Activated CD4-positive, alpha-beta T cell treated with anti-CD3 and anti-CD28 coated beads, Interleukin-2, Interleukin-6, amounts not matched to agents 100 ng/mL and 50 ng/mL, durations not matched to agents 16 hours and 8 hours (primary cell): Measurements from ENCODE around the gene ZSCAN10.
"Not testable (repeated sequence)": the region's sequence is repeated elsewhere in the genome, so short reads cannot be mapped to it uniquely, and the experiment has no call there.

ENCODE experiments used
- DNase-seq: peaks from one replicate; pipeline ENCODE4 v3.0.0-alpha.2; 2020

ZSCAN10 gene

DNA sequence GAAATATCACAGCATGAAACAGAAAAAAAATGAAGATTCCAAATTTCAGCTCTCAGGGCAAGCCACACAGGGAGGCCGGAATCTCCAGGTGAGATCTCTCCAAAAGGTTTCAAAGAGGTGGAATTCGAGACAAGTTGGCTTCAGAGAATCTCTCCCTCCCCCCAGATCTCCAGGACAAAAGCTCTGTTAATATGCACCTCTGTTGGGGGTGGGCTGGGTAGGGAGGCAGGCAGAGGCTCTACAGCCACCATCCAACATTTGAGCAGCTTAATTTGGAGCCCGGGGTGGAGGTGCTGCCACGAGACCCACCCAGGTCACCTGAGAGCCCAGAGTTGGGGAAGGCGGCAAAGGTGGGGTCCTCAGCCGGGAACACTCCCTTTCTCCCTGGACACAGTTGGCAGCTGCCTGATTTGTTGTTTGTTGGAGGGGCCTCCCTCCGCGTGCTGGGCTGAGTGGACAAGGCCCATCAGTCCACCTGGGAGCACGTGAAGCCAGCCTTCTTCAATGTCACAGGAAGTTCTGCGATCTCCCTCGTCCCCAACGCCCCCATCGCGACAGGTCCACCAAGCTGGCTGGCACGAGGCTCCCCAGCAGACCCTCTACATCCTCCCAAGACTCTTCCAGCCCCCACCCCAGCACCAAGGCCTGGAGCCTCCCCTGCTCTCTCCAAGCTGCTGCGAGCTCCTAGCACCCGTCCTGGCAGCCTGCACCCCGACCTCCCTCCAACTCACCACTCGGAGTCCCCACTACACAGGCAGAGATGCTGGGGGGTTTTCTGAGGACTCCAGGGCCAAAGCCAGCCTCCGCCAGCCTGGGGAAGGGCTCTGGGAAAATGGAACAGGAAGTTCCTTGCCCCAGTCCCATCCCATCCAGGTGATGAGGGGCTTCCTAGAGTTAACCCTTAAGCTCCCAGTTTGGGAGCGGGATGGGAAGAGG lies at the start of gene ZSCAN10:
ZSCAN10 (minus strand) TSS at position 836 of the 936 bp plus-strand sequence. CDS start 6,357 bp downstream, outside the sequence.
- no peak for DNase-seq

DNA sequence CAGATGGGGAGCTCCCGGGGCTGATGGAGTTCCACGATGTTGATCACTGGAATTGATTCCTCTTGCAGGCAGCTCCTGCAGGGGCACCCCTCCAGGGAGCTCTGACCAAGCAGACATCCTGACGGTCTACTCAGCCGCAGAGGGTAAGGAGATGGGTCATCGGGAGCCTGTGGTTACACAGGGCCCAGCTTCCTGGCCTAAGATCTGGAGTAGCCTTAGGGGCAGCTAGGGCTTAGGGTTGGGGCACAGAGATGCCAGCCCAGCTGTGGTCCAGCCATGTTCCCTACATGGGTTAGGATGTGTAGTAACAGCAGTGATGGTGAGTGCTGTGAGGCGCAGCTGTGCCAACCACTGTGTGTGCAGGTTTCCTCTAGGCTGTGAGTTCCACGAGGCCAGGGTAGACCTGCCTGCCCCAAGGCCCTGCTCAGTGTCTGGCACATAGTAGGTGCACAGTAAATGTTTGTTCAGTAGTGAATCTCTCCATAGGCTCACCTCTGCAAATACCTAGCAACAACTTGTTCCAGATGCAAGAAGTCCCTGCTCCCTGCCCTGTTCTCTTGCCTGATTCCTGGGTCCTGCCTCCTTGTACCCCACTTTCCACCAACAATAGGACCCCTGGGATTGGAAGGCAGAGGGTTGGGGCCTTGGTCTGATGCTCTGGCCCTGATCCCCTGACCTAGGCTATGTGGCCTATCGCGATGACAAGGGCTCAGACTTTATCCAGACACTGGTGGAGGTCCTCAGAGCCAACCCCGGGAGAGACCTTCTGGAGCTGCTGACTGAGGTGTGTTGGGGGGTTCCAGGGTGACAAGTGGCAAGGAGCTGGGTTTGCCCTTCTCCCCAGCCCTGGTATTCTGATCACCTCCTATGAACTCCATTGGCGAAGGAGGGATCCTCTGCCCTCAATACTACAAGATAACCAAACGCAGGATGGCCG lies 49.4 kb upstream of the ZSCAN10 start:
- no peak for DNase-seq

DNA sequence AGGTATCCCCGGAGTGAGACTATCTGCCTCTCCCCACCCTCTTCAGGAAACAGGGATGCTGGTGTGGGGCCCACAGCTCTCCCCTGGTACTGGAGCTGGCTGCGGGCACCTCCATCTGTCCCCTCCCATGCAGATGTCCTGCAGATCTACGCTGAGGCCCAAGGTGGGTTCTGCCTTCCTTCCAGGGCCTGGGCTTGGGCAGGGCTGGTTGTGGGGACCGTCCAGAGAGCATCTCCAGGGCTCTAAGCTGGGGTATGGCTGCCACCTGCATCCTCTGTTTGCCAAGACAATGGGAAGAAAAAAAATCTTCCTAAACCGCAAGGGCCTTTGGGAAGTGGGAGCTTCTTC lies 48.6 kb upstream of the ZSCAN10 start:
- DNase-seq: no peak

DNA sequence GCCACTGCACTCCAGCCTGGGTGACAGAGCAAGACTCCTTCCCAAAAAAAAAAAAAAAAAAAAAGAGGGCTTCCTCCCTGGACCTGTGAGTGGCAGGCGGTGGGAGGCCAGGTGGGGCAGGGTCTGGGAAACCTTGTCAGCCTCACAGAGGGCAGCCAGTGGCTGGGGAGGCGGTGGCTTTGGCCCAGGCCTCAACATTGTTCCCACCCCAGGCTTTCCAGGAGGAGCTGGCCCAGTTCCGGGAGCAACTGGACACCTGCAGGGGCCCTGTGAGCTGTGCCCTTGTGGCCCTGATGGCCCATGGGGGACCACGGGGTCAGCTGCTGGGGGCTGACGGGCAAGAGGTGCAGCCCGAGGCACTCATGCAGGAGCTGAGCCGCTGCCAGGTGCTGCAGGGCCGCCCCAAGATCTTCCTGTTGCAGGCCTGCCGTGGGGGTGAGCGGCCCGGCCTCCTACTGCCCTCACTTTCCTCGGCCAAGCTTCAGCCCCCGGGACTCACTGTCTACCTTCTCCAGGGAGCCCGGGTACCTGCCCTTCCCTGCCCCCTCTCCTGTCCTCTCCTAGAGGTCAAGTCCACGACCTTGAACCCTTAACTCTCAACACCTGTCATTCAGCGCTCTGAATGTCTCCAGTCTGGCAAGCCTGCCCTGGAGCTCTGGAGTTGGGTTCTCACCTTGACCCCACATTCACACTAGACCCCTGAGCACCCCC lies 48.1 kb upstream of the ZSCAN10 start:
- no peak for DNase-seq

DNA sequence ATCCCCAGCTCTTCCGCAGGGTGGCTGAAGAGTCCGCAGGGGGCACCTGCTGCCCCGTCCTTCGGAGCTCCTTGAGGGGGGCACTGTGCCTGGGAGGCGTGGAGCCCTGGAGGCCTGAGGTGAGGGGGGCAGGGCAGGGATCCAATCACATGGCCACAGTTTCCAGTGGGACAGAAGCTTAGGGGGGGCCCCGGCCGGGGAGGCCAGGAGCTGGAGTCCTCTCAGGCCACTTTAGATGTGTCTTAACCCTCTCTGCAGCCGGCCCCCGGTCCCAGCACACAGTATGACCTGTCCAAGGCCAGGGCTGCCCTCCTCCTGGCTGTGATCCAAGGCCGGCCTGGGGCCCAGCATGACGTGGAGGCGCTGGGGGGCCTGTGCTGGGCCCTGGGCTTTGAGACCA lies 46.6 kb upstream of the ZSCAN10 start:
- DNase-seq: no peak

DNA sequence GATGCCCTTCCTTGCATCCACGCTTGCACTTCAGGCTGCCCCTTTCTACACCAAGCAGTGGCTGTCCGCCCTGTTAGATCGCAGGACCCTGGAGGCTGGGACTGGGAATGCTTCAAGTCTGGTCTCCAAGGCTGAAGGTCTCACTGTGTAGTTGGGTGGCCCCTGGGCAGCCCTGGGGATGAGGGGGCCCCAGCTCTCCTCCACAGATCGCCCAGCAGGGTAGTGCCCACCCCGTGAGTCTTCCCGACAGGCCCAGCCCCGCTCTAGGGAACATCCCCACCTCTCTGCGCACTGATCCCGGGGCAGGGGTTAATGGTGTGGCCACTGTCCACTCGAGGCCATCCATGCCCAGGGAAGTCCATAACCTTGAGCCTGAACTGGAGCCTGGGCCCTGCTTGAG lies 46.1 kb upstream of the ZSCAN10 start:
- DNase-seq: no peak

DNA sequence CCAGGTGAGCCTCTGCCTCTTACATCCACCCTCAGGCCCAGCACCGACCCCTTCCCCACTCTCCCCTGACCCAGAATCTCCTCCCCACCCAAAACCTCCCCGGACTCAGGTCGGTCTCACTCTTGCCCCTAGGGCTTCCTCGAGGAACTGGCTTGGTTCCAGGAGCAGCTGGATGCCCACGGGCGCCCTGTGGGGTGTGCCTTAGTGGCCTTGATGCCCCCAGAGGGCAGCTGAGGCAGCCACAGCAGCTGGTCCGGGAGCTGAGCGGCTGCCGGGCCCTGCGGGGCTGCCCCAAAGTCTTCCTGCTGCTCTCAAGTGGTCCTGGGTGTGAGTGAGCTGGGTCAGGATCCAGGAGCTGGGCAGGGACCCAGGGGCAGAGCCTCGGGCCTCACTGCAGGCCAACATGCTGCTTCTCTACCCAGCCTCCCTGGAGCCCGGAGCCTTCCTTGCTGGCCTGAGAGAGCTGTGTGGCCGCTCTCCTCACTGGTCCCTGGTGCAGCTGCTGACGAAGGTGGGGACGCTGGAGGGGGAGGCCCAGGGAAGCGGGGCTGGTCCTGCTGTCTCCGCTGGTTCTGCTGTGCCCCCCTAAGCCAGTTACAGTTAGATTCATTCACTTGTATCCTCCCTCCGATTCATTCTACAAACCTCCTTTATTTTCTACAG lies 45.4 kb upstream of the ZSCAN10 start:
- DNase-seq: no peak

DNA sequence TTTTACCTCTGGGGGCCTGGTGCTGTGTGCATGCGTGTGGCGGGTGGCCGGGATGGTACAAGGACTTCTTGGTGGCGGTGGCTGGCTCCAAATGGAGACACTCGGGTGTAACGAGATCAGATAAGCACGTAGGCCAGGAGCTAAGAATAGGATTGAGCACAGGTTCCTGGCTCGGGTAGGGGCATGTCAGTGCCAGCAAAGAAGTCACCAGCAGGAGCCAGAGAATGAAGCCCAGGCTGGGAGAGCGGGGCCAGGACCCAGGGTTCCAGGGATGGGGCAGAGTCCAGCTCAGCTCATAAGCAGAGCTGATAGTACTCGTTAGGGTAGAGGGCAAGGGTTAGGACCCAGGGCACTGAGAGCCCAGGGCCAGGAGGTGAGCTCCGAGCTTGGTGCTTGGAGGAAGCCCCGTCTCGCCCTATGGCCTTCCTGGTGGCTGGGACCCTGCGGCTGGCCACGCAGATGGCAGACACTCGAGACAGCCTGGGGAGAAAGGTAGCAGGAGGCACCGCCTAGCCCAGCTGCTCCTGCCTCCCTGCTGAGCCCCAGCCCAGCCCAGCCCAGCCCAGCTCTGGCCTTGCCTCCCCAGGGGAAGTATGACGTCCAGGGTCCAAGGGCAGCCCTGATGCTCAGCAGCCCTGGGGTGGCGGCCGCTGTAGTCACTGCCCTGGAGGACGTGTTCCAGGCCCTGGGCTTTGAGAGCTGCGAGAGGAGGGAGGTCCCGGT lies 44.7 kb upstream of the ZSCAN10 start:
- DNase-seq: no peak

DNA sequence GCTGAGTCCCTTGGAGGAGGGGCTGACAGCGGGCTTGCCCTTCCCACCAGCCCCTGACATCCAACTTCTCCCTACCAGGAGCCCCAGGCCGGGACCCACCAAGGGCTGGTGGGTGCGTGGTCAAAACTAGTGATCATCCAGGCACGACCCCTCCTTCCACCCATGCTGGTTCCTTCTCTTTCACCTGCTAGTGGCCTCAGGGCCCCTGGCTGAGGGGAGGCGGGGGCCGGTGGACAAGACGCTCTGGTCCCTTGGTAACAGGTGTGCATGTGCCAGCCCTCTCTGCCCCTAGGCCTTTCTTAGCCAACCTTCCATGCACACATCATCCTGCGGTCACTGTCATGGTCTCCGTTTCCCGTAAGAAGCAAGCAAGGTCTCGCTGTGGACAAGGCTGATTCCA lies 44.1 kb upstream of the ZSCAN10 start:
- no peak for DNase-seq

DNA sequence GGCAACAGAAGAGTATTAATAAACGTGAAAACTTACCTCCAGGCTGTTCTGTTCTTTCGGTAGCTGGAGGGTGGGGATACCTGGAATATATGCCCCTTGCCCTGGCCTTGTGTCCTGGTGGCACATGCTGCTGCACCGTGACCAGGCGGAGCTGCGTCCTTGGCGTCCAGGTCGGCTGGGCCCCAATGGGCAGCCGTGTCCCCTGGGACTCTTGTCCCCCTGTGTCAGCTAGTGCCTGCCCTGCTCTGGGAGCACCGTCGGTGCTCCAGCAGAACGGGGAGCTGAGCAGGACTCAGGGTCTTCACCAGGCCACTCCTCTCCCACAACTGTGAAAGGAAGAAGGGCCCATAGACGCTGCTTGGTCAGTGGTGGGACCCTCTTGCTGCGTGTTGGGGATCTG lies 43.7 kb upstream of the ZSCAN10 start:
- DNase-seq: no peak

DNA sequence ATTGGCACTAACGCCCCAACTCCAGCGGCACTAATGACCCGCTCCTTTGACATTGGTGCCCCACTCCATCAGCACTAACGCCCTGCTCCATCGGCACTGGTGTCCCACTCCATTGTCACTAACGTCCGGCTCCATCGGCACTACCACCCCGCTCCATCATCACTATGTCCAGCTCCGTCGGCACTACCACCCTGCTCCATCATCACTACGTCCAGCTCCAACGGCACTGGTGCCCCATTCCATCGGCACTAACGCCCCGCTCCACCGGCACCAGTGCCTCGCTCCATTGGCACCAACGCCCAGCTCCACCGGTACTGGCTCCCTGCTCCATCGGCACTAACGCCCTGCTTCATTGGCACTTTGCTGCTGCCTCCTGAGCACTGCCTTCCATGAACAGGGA lies 43.2 kb upstream of the ZSCAN10 start:
- no peak for DNase-seq

DNA sequence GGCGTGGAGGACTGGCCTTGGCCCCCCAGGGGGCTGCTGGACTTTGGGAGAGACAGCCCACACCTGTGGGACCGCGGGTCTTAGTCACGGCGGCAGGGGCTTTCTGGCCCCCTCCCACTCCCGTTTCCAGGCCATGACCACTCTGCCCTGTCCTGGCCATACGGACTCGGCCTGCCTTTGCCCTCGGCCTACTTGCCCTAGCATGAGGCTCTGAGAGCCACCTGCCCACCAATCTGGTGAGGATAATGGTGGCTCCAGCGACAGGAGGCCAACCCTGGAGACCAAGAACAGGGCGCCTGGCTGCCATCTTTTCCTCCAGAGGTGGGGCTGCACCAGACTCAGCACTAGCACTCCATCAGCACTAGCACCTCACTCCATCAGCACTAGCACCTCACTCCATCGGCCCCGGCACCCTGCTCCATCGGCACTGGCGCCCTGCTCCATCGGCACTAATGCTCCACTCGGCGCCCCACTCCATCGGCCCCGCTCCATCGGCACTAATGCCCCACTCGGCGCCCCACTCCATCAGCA lies 42.8 kb upstream of the ZSCAN10 start:
- no peak for DNase-seq

DNA sequence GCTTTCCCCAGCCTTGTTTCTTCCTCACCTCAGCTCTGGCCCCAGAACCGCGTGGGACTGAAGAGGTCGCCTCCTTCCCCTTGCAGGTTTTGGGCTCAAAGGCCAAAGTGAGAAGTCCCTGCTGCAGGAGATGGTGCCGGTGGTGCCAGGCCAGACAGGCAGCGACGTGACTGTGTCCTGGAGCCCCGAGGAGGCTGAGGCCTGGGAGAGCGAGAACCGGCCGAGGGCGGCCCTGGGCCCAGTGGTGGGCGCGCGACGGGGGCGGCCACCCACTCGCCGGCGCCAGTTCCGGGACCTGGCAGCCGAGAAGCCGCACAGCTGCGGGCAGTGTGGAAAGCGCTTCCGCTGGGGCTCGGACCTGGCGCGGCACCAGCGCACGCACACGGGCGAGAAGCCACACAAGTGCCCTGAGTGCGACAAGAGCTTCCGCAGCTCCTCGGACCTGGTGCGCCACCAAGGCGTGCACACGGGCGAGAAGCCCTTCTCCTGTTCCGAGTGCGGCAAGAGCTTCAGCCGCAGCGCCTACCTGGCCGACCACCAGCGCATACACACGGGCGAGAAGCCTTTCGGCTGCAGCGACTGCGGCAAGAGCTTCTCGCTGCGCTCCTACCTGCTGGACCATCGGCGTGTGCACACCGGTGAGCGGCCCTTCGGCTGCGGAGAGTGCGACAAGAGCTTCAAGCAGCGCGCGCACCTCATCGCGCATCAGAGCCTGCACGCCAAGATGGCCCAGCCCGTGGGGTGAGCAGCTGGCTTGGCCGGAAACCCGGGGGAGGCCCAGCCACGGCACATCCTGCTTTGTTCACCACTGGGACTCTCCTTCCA lies 41.7 kb upstream of the ZSCAN10 start:
- DNase-seq: no peak

DNA sequence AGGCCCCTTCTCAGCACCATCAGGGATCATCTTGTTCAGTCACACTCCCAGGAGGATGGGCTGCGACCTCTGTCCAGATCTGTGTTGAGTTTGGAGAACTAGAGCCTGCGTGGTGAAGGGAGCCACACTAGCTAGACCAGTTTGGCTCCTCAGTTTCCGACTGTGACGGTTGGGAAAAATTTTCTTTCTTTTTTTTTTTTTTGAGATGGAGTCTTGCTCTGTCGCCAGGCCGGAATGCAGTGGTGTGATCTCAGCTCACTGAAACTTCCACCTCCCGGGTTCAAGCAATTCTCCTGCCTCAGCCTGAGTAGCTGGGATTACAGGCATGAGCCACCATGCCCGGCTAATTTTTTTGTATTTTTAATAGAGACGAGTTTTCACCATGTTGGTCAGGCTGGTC lies 40.5 kb upstream of the ZSCAN10 start:
- DNase-seq: not testable (repeated sequence)

DNA sequence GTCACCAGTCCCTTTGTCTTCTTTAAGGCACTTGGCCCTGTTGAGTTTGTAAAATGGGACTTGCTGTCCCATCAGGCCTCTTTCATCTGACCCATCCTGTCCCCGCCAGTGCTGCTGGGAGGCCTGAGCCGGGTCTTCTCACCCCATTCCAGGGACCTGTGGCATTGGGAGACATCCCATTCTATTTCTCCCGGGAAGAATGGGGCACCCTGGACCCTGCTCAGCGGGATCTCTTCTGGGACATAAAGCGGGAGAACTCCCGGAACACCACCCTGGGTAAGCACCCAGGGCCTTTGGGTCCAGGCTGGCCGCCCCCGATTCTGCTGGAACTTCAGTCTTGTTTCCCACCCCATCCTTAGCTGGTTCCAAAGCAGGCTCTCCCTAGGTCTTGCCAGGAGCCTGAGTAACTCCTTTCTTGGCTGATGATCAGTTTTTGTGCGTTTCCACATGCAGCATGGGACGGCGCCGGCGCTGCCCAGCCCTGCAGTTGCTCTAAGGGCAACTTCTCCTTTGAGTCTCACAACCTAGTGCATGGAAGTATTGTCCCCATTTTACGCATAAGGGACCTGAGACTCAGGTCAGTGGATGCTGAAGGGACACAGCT lies 39.8 kb upstream of the ZSCAN10 start:
- DNase-seq: no peak

DNA sequence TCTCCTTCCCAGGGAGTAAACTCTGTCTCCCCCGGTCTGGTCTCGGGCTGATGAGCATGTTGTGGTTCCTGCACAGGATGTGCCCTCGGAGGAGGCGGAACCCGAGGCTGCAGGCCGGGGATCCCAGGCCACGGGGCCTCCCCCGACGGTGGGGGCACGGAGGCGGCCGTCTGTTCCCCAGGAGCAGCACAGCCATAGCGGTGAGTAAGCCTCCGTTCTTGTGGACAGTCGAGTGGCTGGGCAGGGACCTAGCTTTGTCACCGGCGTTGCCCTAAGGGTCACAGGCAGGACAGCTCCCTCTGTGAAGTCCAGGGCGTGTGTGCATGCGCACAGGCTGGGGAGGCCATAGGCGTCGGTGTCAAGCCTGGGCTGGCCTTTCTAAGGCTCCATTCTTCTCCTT lies 39.2 kb upstream of the ZSCAN10 start:
- no peak for DNase-seq

DNA sequence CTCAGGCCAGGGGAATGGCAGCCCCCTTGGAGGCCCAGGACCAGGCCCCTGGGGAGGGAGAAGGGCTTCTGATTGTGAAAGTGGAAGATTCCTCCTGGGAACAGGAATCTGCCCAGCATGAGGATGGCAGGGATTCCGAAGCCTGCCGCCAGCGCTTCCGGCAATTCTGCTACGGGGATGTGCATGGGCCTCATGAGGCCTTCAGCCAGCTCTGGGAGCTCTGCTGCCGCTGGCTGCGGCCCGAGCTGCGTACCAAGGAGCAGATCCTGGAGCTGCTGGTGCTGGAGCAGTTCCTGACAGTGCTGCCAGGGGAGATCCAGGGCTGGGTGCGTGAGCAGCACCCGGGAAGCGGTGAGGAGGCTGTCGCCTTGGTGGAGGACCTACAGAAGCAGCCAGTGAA lies 38.2 kb upstream of the ZSCAN10 start:
- DNase-seq: no peak

DNA sequence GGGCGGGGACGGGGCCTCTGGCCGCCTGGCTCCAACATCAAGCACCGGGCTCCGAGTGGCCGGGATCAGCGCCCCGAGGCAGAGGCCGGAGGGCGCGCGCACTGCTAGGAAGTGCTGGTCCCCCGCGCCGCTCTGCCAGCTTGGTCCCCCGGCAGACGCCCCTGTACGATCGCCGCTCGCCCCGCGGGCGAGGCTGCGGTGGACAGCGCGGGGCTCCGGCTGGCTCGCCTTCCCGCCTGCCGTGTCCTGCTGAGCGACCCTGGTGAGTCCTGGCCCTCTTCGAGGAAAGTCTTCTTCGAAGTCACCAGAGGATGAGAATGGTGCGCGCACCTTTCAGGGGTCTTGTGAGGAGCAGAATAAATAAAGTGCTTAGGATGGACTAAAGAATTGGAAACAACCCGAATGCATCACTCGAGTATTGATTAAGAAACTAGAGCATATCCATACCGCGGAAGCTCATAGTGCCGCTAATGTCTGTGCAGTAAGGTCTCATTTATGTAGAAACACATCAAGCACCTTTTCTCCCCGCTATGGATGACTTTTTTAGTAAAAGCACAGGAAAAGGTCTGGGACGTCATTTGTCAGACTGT lies 36.1 kb upstream of the ZSCAN10 start:
- peak; percentile 34 for DNase-seq

DNA sequence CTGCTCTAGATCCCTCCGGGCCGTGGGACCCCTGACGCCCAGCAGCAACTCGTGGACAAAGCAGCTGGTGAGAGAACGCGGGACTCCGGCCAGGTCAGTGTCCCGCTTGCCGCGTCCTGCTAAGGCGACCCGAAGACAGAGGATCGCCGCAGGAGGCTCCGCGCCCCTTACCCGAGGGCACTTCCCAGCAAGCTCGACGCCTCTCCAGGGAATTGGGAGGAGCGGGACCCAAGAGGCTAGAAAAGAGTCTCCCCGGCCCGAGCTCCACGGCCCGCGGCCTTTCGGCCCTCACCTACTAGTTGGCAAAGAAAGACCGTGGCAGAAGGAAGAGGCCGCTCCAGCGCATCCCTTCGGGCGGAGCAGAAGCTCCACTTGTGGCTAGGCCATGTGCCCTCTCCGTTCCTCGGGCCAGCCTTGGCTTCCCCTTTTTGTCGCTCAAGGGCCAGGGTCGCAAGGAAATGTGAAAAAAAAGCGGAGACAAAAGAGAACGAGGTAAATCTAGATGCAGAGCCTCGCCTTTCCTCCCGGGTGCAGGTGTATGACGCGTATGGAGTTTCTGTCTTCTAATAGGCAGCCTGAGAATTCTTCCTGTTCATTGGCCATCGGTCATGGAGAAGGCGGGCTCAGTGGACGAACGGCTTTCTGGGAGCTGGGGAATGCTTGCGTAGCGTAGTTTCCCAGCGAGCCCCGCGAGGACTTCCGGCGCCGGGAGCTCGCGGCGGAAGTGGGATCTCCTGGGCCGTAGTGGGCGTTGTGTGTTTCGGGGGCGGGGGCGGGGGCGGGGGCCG lies 35.4 kb upstream of the ZSCAN10 start, which contains the start of gene ZNF213:
ZNF213 (plus strand) TSS at position 692 of the 788 bp plus-strand sequence. CDS start 2,252 bp downstream, outside the sequence.
- DNase-seq: peak; percentile 98
